ENCODE results near the gene HNRNPA0.

DNA sequence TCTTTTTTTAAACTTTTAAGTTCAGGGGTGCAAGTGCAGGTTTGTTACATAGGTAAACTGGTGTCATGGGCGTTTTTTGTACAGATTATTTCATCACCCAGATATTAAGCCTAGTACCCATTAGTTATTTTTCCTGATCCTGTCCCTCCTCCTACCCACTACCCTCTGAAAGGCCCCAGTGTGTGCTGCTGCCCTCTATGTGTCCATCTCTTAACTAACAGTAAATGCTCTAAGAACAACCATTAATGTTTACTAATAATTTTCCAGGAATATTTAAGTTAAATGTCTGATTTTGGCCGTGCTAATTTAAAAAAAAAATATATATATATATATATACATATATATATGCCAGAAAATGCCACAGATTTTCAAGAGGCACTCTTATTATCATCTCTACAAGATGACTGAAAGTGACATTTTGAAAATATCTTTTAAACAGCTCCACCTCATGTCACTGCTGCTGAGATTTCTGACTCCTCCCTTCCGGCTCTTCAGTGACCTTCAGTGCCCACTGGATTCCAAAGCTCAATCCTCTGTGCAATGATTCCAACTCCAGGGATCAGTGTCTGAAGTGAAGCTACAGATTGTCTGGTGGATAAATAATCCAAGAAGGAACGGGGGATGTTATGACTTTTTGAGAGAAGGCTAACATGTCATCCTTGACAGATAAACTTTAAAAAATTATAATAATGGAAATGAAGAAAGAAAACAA lies 46.7 kb upstream of the HNRNPA0 start:
- no peak for TF ChIP-seq POLR2AphosphoS5 (IDR thresholded peaks at IDR 0.05)
- TF ChIP-seq, protein P1, sequence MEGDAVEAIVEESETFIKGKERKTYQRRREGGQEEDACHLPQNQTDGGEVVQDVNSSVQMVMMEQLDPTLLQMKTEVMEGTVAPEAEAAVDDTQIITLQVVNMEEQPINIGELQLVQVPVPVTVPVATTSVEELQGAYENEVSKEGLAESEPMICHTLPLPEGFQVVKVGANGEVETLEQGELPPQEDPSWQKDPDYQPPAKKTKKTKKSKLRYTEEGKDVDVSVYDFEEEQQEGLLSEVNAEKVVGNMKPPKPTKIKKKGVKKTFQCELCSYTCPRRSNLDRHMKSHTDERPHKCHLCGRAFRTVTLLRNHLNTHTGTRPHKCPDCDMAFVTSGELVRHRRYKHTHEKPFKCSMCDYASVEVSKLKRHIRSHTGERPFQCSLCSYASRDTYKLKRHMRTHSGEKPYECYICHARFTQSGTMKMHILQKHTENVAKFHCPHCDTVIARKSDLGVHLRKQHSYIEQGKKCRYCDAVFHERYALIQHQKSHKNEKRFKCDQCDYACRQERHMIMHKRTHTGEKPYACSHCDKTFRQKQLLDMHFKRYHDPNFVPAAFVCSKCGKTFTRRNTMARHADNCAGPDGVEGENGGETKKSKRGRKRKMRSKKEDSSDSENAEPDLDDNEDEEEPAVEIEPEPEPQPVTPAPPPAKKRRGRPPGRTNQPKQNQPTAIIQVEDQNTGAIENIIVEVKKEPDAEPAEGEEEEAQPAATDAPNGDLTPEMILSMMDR (IDR thresholded peaks at IDR 0.05 in 8 of 11, conservative IDR thresholded peaks at IDR 0.05 in 3 of 11) = no peak
- TF ChIP-seq POLR2A (IDR thresholded peaks at IDR 0.05) = no peak

All from spleen (tissue), 7 donors.